ENCODE results near the gene RFX4. TPM values are rescaled to one million over a fixed set of nuclear protein-coding genes. Genes with fewer than 3 reads are reported as not detected.

The RFX4 gene
- total RNA-seq, 1 experiment from 2014 or later, result not detected

GRCh38 chr12:106601496-106601895 lies 18.7 kb downstream of the RFX4 start:
- intact Hi-C loops (cut with micrococcal nuclease; ENCODE audit: unreplicated experiment), result loop anchor here (5.0 kb wide), 1 partner anchor 679 kb away; no protein-coding TSS in a partner anchor
- POLR2A ChIA-PET, result interaction anchor here (0.6 kb wide), 1 partner anchor 1055 kb away, joined by 5 read pairs; no protein-coding TSS in a partner anchor
- ATAC-seq (no peak), DNase-seq (ENCODE audit: low read depth, low spot score) (no peak)
- Histone ChIP-seq H3K36me3 (ENCODE audit: control insufficient read depth, insufficient read depth, low read length) (no peaks in the 10 kb centered on the region), H3K27me3 (ENCODE audit: control insufficient read depth, insufficient read depth, low read length) (peaks cover 14% of the 10 kb centered on the region), H3K27ac (ENCODE audit: low read length) (no peak overlapping the region), H3K4me3 (ENCODE audit: low read depth in 2 of 2, low read length in 2 of 2) (no peak overlapping the region), H3K9me3 (ENCODE audit: control insufficient read depth, insufficient read depth, low read depth, low read length) (no peaks in the 10 kb centered on the region), H3K4me1 (ENCODE audit: control insufficient read depth, insufficient read depth, low read length) (no peaks in the 10 kb centered on the region)
- in situ Hi-C loops (cut with HindIII; ENCODE audit: low pct_unique_long_range_greater_than_20kb, low sequenced_read_pairs), result no loop called here
- CTCF ChIA-PET, result no interaction called here
- no TSS peak for BruUV-seq (replicated peaks)
- TF ChIP-seq SIN3A (IDR thresholded peaks at IDR 0.05; ENCODE audit: borderline replicate concordance, insufficient read depth, low read depth, low read length), result no peak
- no peak for TF ChIP-seq TCF7L2 (IDR thresholded peaks at IDR 0.05; ENCODE audit: low read depth, low read length)
- no peak for TF ChIP-seq CTCF (IDR thresholded peaks at IDR 0.05)
- no peak for TF ChIP-seq POLR2AphosphoS5 (IDR thresholded peaks at IDR 0.05; ENCODE audit: low read depth, low read length)
- TF ChIP-seq REST (IDR thresholded peaks at IDR 0.05; ENCODE audit: insufficient read depth in 1 of 2, low read depth in 2 of 2, low read length in 1 of 2), result no peak

GRCh38 chr12:106602076-106602475 lies 19.3 kb downstream of the RFX4 start:
- no peak for ATAC-seq
- TF ChIP-seq REST (IDR thresholded peaks at IDR 0.05; ENCODE audit: insufficient read depth in 1 of 2, low read depth in 2 of 2, low read length in 1 of 2), result no peak
- no peak for TF ChIP-seq TCF7L2 (IDR thresholded peaks at IDR 0.05; ENCODE audit: low read depth, low read length)
- no peak for TF ChIP-seq POLR2AphosphoS5 (IDR thresholded peaks at IDR 0.05; ENCODE audit: low read depth, low read length)
- no peak for TF ChIP-seq SIN3A (IDR thresholded peaks at IDR 0.05; ENCODE audit: borderline replicate concordance, insufficient read depth, low read depth, low read length)
- TF ChIP-seq CTCF (IDR thresholded peaks at IDR 0.05), result no peak
- Histone ChIP-seq H3K4me1 (ENCODE audit: control insufficient read depth, insufficient read depth, low read length) (no peaks in the 10 kb centered on the region), H3K27me3 (ENCODE audit: control insufficient read depth, insufficient read depth, low read length) (peaks cover 15% of the 10 kb centered on the region), H3K36me3 (ENCODE audit: control insufficient read depth, insufficient read depth, low read length) (no peaks in the 10 kb centered on the region), H3K4me3 (ENCODE audit: low read depth in 2 of 2, low read length in 2 of 2) (no peak overlapping the region), H3K27ac (ENCODE audit: low read length) (no peak overlapping the region), H3K9me3 (ENCODE audit: control insufficient read depth, insufficient read depth, low read depth, low read length) (no peaks in the 10 kb centered on the region)
- in situ Hi-C loops (cut with HindIII; ENCODE audit: low pct_unique_long_range_greater_than_20kb, low sequenced_read_pairs) (no loop called here), intact Hi-C loops (cut with micrococcal nuclease; ENCODE audit: unreplicated experiment) (loop anchor here (5.0 kb wide), 1 partner anchor 680 kb away; no protein-coding TSS in a partner anchor)
- no peak for DNase-seq (ENCODE audit: low read depth, low spot score)
- POLR2A ChIA-PET, result no interaction called here
- BruUV-seq (replicated peaks), result no TSS peak
- CTCF ChIA-PET, result no interaction called here

Measured in Panc1 (cell line).